Amniotic stem cell (primary cell): ENCODE results near the gene HAND1.
"Not testable (repeated sequence)": the region's sequence is repeated elsewhere in the genome, so short reads cannot be mapped to it uniquely, and the experiment has no call there.

ENCODE experiments used
- DNase-seq: peaks from one replicate; lab custom pipeline; 2025; lab: John Stamatoyannopoulos, UW

The HAND1 gene

DNA sequence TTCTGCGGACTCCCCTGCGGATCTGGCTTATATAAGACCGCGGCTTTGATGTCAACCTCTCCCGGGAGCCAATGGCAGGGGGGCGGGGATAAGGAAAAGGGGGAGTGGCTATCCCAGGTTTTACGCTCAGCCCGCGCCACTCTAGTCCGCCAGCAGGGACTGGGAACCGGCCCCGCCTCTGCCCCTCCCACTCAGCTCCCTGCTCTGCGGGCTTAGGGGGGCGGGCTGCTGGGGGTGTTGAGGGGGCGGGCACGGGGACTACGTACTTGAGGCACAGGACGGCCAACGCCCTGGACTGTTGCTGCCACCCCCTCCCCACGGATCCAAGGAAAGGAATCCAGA lies at the start of gene HAND1:
Gene HAND1 (minus strand): TSS at position 4 of the 342 bp plus-strand sequence. CDS start 219 bp downstream, outside the sequence.
- no peak for DNase-seq

DNA sequence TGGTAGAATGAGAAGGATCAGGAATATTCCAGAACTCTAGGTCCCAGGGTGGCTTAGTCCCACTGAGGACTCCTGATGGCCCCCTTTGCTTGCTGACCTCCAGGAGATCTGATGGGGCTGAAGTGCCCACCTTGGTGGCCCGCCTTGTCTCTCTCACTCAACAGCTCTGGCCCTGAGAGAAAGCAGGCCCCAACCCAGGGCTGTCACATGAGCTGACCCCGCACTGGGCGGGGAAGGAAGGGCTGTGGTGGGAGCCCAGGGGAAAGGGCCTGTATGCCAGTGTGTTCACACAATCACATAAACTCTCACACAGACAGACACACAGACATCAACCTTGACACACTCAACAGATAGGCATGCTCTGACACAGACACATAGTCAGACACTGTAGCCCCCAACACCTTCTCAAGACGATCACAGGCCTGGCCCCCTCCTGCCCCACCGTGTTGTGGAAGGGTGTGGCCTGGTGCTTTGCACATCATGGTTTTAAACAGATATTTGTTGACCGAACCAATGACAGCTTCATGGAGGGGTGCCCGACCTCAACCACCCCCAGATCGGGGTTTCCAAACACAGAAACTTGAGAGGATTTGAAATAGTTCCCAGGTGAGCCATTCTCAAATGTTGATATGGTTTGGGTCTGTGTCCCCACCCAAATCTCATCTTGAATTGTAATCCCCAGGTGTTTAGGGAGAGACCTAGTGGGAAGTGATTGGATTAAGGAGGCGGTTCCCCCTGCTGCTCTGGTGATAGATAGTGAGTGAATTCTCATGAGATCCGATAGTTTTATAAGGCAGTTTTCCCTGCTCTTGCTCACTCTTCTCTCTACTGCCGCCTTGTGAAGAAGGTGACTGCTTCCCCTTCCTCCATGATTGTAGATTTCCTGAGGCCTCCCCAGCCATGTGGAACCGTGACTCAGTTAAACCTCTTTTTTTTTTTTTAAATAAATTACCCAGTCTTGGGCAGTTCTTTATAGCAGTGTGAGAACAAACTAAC lies 48.5 kb upstream of the HAND1 start:
- DNase-seq = no peak

DNA sequence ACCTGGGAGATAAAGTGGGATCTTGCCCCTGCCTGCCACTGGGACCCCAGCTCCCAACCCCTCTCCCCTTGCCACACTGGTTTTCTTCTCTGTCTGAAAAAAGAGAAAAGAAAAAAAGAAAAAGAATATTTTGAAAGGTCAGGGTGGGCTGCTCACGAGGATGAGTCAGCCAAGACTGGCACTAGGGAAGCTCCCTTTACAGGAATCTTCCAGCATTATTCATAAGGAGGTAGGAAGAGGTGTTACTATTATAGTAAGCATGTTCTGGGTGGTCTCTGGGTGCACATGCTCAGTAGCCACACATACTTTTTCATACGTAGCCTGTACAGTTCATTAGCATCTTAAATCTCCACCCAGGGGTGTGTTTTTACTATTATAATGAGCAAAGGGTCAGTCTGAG lies 46.8 kb upstream of the HAND1 start:
- no peak for DNase-seq

DNA sequence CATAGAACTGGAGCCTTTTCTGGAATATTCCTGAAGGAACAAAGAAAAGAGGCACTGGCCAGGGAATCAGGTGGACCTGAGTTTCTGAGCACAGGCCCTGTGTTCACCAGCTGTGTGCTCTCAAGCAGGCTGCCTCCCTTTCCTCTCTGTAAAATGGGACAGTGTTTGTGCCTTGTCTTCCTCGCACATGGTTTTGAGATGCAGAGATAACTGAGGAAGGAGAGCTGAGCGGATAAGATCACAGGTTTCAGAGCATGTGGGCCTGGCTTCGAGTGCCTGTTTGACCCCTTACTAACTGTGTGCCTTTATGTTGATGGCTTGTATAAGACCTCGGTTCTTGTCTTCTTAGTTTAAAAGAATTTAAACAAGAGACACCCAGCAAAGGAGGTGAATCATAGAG lies 46.2 kb upstream of the HAND1 start:
- DNase-seq = no peak

DNA sequence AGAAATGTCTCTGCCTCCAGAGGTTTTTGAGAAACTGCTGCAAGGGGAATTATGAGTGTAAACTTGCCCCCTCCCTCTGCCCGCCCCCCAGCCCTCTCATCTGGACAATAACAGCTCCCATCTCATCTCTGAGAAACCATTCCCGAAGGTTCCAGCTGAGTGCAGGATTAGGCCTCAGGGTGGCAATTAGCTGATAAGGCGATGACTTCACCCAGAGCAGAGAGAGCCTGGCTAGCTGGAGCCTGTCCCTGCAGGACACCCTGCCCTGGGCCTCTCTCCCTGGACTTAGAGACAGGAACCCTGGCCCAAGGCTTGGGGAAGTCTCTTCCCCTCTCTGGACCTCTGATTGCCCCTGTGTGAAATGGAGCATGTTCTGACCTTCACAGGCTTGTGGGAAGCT lies 45.7 kb upstream of the HAND1 start:
- no peak for DNase-seq

DNA sequence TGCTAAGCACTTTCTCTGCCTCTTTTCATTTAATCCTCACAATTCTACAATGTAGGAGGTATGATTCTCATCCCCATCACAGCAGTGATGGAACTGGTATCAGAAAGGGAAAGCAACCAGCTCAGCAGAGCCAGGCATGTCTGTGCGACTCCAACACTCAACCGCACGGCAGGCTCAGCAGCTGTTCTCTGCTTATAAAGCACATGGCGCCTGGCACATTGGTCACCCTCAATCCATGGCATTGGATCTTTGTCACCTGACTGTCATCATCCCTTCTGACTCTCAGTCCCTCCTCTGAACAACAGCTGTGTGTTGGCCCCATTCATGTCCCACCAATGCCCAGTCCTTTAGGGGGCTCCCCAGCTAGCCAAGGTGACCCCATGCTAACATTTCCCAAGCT lies 45.1 kb upstream of the HAND1 start:
- DNase-seq = no peak

DNA sequence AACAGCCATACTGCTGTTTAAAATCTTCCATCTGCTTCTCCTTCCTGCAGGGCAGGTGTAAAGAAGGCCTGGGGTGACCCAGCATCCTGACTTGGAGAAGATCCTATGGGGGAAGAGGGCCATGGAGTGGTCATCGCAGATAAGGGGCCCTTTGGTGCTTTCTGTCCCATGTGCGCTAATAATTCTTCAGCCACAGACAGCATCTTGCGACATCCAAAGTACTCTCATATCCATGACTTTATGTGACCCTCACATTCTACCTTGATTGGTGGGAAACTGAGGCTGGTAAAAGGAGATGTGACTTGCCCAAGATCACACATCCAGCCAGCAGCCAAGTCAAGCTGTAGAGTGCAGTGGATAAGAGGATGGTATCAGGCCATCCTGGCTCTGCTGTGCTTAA lies 44.3 kb upstream of the HAND1 start:
- DNase-seq = no peak

DNA sequence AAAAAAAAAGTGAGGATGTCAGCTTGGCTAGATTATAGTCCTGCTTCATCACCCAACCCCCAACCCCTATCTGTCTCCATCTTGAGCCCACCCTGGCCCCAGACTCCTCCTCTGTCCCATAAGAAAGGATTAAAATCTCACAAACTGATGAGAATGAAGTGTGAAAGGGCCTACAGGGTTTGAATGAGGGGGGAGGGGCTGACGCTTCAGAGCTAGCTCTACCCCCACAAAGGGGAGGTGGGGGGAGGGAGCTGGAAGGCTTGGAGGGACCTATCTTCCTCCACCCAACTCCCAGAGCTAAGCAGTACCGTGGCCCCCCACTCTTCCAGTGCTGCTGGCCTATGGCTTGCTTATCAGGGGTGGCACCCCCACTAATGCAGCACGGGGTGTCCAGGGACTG lies 43.7 kb upstream of the HAND1 start:
- no peak for DNase-seq

DNA sequence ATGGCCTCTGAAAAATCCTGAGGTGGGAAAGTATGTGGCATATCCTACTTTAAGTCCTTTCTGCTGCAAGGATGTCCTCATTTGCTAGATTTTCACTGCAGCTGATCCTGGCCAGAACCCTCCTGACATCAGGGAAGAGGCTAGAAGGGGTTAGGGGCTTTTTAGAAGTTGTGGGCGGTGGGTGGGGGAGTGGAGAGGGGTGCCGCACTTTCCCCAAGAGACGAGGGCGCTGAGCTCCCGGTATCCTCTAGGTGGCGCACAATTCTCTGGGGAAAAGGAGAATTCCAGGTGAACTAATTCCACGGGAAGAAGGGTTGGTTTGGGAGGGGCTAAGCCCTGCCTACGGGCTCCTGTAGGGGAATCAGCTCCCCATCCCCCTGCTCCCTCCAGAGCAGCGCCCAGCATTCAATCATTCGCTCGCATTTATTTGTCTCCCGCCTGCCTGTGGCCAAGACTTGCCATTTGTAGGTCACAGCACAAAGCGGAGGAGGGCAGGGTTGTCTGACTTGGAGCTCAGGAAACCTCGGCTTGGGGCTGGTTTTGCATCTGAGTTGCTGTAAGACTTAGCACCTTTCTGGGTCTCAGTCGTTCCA lies 42.9 kb upstream of the HAND1 start:
- DNase-seq = no peak

DNA sequence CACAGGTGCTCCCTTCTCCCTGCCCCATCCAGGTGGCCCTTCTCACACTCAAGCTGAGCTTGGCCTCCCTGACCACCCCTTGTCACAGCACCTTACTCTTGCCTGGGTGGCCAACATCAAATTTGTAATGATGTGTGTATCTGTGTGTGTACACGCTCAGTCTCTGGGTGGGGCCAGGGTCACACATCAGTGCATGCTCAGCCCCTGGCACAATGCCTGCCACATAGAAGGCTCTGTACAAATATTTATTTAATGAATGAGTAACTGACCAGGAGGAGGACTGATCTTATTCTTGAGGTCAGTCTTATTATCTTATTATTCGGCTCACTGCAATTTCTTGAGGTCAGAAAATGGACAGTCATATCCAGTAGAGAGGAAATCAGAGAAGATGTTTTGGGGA lies 41.3 kb upstream of the HAND1 start:
- no peak for DNase-seq

DNA sequence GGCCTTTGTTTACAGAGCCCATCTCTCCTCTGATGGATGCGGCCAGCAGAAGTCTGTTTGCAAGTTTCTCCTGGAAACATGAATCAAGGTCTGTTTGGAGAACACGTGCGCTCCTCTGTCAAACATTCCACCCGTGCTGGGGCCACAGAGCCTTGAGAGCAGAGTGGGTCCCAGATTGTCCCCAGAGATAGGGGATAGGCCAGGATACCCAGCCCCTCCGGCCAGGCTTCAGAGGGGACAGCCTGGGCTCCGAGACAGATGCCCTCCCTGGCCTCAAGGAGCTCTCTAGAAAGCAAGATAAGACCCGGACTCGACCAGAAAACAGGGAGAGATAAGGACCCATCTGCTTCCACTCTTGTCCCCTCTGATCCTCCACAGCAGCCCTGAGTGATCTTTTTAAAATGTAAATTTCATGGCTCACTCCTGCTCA lies 40.4 kb upstream of the HAND1 start:
- DNase-seq = no peak

DNA sequence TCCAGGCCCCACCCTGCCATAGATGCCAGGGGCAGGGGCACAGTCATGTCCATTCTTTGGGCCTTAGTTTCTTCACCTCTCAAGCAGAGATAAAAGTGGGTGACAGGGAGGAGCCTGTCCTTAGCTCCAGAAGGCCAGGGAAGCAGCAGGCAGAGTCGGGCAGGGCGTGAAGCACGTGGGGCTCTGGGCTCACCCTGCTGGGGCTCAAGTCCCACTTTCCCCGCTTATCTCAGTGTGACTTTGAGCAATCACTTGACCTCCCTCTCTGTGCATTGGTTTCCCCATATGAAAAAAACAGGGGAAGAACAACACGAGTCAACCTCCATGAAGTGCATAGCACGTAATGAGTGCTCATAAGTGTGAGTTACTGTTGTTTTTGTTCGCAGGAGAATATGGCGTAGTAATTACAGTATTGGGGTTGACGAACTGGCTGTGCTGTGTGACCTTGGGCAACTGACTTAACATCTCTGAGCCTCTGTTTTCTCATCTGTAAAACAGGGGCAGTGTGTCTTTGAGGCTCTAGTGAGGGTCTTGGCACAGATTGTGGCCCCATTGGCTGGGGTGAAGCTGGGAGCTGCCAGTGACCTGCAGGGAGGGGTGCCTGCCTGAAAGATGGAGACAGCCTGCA lies 39.9 kb upstream of the HAND1 start:
- DNase-seq = no peak

DNA sequence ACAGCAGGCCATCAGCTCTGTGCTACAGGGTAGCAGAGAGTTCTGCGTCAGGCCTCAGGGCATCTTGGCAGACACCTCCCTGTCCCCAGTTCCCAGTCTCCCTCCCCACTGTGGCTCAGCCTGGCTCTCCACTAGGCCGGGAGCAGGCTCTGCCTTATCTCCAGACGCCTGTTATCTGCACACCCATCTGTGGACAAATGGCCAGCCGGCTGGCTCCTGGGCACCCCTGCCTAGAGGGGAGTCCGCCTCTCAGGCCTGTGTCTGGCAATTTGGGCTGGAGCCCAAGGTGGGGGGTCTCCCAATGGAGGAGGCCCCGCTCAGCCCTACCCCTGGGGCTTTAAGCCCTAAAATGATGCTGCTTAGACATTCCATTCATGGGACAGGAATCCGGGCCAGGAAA lies 39.2 kb upstream of the HAND1 start:
- no peak for DNase-seq

DNA sequence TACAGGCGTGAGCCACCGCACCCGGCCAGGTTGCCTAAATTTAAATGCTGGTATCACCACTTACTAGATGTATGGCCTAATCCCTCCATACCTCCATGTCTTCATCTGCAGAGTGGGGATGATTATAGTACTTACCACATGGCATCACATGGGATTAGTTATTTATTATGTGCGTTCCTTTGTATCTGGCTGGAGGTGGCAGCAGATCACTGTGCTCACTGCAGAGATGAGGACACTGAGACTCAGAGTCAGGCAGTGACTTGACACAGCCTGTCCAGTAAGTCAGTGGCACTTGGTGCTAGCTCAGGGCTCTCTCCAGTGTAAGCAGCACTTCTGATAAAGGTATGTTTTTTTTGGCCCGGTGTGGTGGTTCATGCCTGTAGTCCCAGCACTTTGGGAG lies 38.4 kb upstream of the HAND1 start:
- no peak for DNase-seq

DNA sequence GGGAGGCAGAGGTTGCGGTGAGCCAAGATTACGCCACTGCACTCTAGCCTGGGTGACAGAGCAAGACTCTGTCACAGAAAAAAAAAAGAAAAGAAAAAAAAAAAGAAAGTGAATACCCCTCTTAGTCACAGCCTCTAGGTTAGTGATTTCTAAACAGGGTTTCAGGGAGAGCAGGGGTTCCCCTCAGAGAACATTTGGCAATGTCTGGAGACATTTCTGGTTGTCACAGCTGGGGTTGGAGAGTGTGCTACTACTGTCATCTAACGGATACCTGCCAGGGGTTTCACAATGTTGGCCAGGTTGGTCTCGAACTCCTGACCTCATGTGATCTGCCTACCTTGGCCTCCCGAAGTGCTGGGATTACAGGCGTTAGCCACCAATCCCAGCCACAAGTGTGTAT lies 37.5 kb upstream of the HAND1 start:
- DNase-seq = not testable (repeated sequence)

DNA sequence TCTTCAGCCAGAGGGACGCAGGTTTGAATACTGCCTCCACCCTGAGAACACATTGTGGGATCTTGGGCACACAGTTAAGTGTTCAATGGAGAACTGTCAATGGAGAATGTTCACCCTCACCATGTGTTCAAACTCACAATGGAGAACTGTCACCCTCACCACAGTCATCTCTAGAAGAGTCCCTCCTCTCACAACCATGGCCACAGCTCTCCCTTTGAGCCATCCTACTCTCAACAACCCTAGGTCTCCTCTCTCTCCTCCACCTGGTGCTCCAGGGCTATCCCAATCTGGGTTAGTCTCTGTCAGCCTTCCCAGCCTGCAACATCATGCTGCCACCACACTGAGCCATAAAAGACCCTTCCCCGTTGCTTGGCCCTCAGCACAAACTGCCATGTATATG lies 36.3 kb upstream of the HAND1 start:
- DNase-seq = no peak

DNA sequence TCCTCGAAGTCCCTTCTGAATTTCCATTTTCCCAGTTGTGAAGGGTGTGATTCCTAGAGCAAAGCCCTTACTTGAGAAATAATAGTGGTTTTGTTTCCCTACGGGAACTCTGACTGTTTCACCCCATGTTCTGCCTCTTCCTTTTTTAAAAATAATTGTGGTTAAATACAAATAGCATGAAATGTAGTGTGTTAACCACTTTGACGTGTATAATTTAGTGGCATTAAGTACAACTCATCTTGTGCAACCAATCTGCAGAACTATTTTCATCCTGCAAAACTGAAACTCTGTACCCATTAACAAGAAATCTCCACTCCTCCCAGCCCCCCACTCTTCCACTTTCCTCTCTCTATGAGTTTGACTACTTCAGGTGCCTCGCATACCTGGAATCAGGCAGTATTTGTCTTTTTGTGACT lies 35.6 kb upstream of the HAND1 start:
- no peak for DNase-seq

DNA sequence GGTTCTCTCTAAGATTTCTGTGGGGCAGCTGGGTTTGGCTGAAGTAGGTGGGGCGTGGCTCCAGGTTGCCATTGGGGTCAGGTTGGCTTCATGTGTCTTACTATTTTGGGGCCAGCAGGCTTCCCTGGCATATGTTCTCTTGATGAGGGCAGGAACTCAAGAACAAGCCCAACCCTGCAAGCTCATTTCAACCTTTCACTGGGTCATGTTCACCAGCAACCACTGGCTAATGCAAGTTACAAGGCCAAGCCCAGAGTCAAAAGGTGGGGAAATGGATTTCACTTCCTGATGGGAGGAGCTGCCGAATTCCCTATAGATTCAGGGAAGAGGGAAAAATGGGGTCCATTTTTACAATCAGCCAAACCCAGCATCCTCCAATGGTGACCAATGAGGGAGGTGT lies 34.0 kb upstream of the HAND1 start:
- DNase-seq = no peak

DNA sequence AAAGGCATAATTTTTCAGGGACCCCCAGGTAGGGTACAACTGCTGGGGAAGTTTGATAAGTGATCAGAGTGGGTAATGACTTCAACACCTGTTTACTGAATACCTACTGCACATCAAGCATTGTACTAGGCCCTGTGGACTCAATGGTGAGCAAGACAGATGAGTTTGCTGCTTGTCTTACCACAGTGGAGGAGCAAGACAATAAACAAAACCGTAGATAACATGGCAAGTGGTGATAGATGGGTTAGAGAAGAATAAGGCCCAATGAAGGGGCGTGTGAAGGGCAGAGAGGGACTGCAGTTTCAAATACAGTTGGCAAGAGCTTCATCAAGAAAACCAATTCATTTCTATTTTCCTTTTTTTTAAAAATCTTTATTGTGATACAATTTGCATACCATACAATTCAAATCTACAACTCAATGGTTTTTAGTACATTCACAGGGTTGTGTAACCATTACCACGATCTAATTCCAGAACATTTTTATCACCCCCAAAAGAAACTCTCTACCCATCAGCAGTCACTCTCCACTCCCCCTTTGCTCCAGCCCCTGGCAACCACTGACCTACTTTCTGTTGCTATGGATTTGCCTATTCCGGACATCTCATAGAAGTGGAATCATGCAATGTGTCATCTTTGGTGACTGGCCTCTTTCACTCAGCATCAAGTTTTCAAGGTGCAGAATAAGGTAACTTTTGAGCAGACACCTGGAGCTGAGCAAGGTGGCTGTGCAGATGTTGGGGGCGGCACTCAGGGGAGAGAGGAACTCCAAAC lies 31.9 kb upstream of the HAND1 start:
- DNase-seq = no peak

DNA sequence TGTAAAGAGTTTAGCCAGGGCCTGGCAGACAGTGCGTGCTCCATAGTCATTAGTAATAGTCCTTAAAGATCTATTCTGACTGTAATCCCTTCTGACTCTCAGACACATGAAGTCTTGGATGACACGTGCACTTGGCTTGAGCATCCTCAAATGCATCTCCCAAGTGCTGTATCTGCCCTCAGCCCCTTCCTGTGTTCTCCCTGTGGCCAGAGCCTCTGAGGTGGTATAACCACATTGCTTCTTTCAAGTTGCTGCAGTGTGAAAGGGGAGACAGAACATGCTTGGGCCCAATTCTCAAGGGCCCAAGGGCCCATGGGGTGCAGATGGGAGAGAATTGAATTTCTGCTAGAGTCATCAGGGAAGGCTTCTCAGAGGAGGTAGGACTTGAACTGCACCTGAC lies 30.1 kb upstream of the HAND1 start:
- no peak for DNase-seq

DNA sequence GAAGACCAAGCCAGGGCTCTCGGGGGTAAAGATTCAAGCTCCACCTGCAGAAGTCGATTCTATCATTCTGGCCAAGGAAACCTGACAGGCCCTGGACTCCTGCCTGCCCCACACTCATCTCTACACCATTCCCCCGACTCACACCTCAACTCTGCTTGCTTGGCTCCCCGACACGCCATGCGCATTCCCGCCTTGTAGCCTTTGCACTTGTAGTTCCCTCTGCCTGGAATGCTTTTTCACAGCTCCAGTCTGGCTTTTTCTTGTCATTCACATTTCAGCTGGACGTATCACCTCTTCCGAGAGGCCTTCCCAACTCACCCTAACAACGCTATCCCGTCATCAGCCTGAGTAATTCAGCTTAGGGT lies 28.7 kb upstream of the HAND1 start:
- no peak for DNase-seq

DNA sequence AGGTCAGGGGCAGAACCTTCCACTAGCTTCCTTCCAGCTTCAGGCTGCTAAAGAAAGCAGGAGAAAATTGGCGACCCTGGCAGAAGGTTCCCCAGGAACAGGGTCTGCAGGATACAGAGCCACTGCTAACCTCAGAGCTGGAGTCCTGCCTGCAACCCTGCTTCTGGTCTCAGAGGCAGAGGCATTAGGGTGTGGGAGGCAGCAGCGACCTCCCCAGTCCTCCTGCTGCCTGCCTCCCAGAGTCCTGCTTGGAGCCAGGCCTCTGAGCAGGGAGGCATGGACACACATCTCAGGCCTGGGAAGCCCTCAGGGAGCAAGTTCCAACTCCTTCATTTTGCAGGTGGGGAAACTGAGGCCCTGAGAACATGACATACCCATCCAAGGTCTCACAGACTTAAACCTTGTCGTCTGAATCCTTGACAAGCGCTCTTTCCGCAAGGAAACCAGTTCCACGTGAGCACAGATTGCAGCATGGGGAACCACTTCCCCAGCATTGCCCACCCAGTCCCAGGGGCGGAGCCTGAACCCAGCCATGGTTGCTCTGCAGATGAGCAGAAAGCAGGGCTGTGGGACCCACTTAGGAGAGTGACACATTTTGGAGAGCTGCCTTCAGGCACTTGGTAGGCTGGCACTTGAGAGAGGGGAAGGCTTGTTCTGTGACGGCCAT lies 28.2 kb upstream of the HAND1 start:
- no peak for DNase-seq
